Endodermal cell (in vitro differentiated cells): ENCODE data around the gene DTNBP1. TPM values are rescaled to one million over a fixed set of nuclear protein-coding genes. Genes with fewer than 3 reads are reported as not detected.

Experiments
- DNase-seq: peaks from one replicate; pipeline ENCODE4 v3.0.0-alpha.2; 2017
- H3K27ac ChIP-seq: 2 replicates; pipeline ENCODE4 v1.5.1; 2013; ENCODE audit warnings: mild to moderate bottlenecking, low read depth, low read length, moderate library complexity
- H3K27me3 ChIP-seq: 2 replicates; pipeline ENCODE4 v1.6.1; 2013; ENCODE audit warnings: mild to moderate bottlenecking, low read length, moderate library complexity; ENCODE audit not compliant: insufficient read depth, control insufficient read depth, poor library complexity, severe bottlenecking
- H3K36me3 ChIP-seq: 2 replicates; pipeline ENCODE4 v1.7.0; 2013; ENCODE audit warnings: mild to moderate bottlenecking, low read length, moderate library complexity; ENCODE audit not compliant: control insufficient read depth, insufficient read depth
- H3K4me1 ChIP-seq: one replicate; pipeline ENCODE4 v1.7.0; 2013; ENCODE audit warnings: low read length; ENCODE audit not compliant: control insufficient read depth, insufficient read depth
- H3K4me3 ChIP-seq: 2 replicates; pipeline ENCODE4 v1.5.1; 2013; ENCODE audit warnings: mild to moderate bottlenecking, low read length, moderate library complexity
- H3K9ac ChIP-seq: 2 replicates; pipeline ENCODE4 v1.6.1; 2013; ENCODE audit warnings: mild to moderate bottlenecking, low read length, moderate library complexity; ENCODE audit not compliant: poor library complexity, severe bottlenecking; ENCODE audit errors: extremely low read depth
- H3K9me3 ChIP-seq: 2 replicates; pipeline ENCODE4 v1.6.1; 2013; ENCODE audit warnings: mild to moderate bottlenecking, low read length, moderate library complexity; ENCODE audit not compliant: control insufficient read depth
- H3K27ac Mint-ChIP-seq: 2 replicates; pipeline ENCODE4 v1.8.0; 2020; ENCODE audit warnings: mixed read lengths
- H3K27me3 Mint-ChIP-seq: 2 replicates; pipeline ENCODE4 v1.8.0; 2021; ENCODE audit warnings: mild to moderate bottlenecking, mixed read lengths; ENCODE audit not compliant: insufficient read depth
- H3K36me3 Mint-ChIP-seq: 2 replicates; pipeline ENCODE4 v1.8.0; 2020; ENCODE audit warnings: low read depth, mixed read lengths
- H3K4me1 Mint-ChIP-seq: 2 replicates; pipeline ENCODE4 v1.8.0; 2020; ENCODE audit warnings: mixed read lengths
- H3K4me3 Mint-ChIP-seq: 2 replicates; pipeline ENCODE4 v1.8.0; 2020; ENCODE audit warnings: mild to moderate bottlenecking, moderate library complexity, mixed read lengths
- H3K9me3 Mint-ChIP-seq: 2 replicates; pipeline ENCODE4 v1.8.0; 2020; ENCODE audit warnings: mild to moderate bottlenecking, mixed read lengths
- CTCF ChIP-seq: fragments of 200-600 bp; sonication (generic); conservative IDR thresholded peaks from 2 replicates; pipeline ENCODE4 v1.5.0; 2021; ENCODE audit warnings: antibody characterized with exemption, mild to moderate bottlenecking
- WGBS, 2 experiments: methylation state at CpG; one replicate each; pipeline versions ENCODE4 v1.1.5 to v1.1.7; 2013; ENCODE audit warnings: missing lambda C conversion rate in 2 of 2, mixed read lengths in 1 of 2; ENCODE audit not compliant: insufficient coverage in 1 of 2, insufficient read length in 1 of 2; 5-methylcytosine and 5-hydroxymethylcytosine counted together
- total RNA-seq, 2 donors: library from RNA; stranded (reverse); fragmentation: NEBNext Ultra II Directional in 1 of 2; extraction: Animal tissue kit (Norgen Biotek cat#: 25700) in 1 of 2; gene quantifications; 2 replicates in 1 of 2; 3 replicates in 1 of 2; pipeline ENCODE4 v1.2.1, GENCODE V29; 2021

Gene DTNBP1
- total RNA-seq, 2 donors from 2014 or later: 14.1 to 31.4 TPM

- peaks cover 4% of the 10 kb centered on the region for H3K4me1 ChIP-seq
Observed at GRCh38 chr6:15621203-15622044, 41.4 kb downstream of the DTNBP1 start.

GRCh38 chr6:15620611-15621010 lies 42.2 kb downstream of the DTNBP1 start:
- H3K27ac Mint-ChIP-seq: no peak overlapping the region
- Histone ChIP-seq H3K4me3 (no peak overlapping the region), H3K9ac (no peak overlapping the region), H3K9me3 (no peaks in the 10 kb centered on the region), H3K36me3 (no peaks in the 10 kb centered on the region), H3K27ac (no peak overlapping the region), H3K27me3 (no peaks in the 10 kb centered on the region), H3K4me1 (peaks cover 11% of the 10 kb centered on the region)
- H3K27me3 Mint-ChIP-seq: no peaks in the 10 kb centered on the region
- WGBS, 2 experiments: 22 to 56% methylated on average over 2 to 3 of the region's 4 CpGs
- H3K36me3 Mint-ChIP-seq: no peaks in the 10 kb centered on the region
- no peak overlapping the region for H3K4me3 Mint-ChIP-seq
- TF ChIP-seq CTCF: no peak
- H3K4me1 Mint-ChIP-seq: peaks cover 26% of the 10 kb centered on the region
- no peaks in the 10 kb centered on the region for H3K9me3 Mint-ChIP-seq
- DNase-seq: peak; percentile 44

More at GRCh38 chr6:15621203-15622044, 41.4 kb downstream of the DTNBP1 start:
- H3K27me3 ChIP-seq: no peaks in the 10 kb centered on the region
- TF ChIP-seq CTCF: no peak
- peak overlapping the region; percentile 19 for H3K27ac Mint-ChIP-seq
- H3K9me3 ChIP-seq: no peaks in the 10 kb centered on the region
- H3K36me3 Mint-ChIP-seq: no peaks in the 10 kb centered on the region
- H3K9me3 Mint-ChIP-seq: no peaks in the 10 kb centered on the region
- no peak overlapping the region for H3K4me3 Mint-ChIP-seq
- no peak overlapping the region for H3K9ac ChIP-seq
- no peaks in the 10 kb centered on the region for H3K36me3 ChIP-seq
- WGBS, 2 experiments: 49 to 54% methylated on average over 5 to 6 of the region's 6 CpGs
- peak; percentile 78 for DNase-seq
- H3K27me3 Mint-ChIP-seq: no peaks in the 10 kb centered on the region
- no peak overlapping the region for H3K4me3 ChIP-seq
- no peak overlapping the region for H3K27ac ChIP-seq
- peaks cover 18% of the 10 kb centered on the region for H3K4me1 Mint-ChIP-seq

GRCh38 chr6:15619330-15619729 lies 43.5 kb downstream of the DTNBP1 start:
- DNase-seq: no peak
- Mint-ChIP-seq H3K27me3 (no peaks in the 10 kb centered on the region), H3K9me3 (no peaks in the 10 kb centered on the region), H3K4me3 (no peak overlapping the region), H3K36me3 (peaks cover under 1% of the 10 kb centered on the region), H3K4me1 (peaks cover 27% of the 10 kb centered on the region), H3K27ac (no peak overlapping the region)
- Histone ChIP-seq H3K36me3 (peaks cover under 1% of the 10 kb centered on the region), H3K9ac (no peak overlapping the region), H3K27me3 (no peaks in the 10 kb centered on the region), H3K9me3 (no peaks in the 10 kb centered on the region), H3K27ac (no peak overlapping the region), H3K4me1 (peaks cover 11% of the 10 kb centered on the region), H3K4me3 (no peak overlapping the region)
- WGBS, 2 experiments: 100% methylated on average over 1 of the region's 1 CpG; no CpG with 5 or more reads in 1 of the 2 experiments
- no peak for TF ChIP-seq CTCF
